ENCODE measurements around the gene RFTN2. TPM values are rescaled to one million over a fixed set of nuclear protein-coding genes. Genes with fewer than 3 reads are reported as not detected.

RFTN2 gene
- total and polyA plus RNA-seq, 2 experiments from 2014 or later, result 1.6 to 2.2 TPM

GRCh38 chr2:197669077-197669476 is 6.3 kb downstream of the RFTN2 start:
- Histone ChIP-seq H3K27me3 (replicated peaks; ENCODE audit: insufficient read depth) (no peaks in the 10 kb centered on the region), H3F3A (ENCODE audit: insufficient read depth) (no peaks in the 10 kb centered on the region; the same call in 1 of the 2 replicates), H3K9me3 (ENCODE audit: low read depth) (no peaks in the 10 kb centered on the region), H3K4me2 (ENCODE audit: unreplicated experiment) (no peak overlapping the region), H2AFZ (no peak overlapping the region), H3K4me3 (no peak overlapping the region), H3K9ac (no peak overlapping the region), H3K4me1 (ENCODE audit: insufficient read depth) (peaks cover 12% of the 10 kb centered on the region), H4K20me1 (ENCODE audit: insufficient read depth) (no peaks in the 10 kb centered on the region), H3K79me2 (ENCODE audit: insufficient read depth) (no peaks in the 10 kb centered on the region), H3K27ac (no peak overlapping the region), H3K36me3 (ENCODE audit: low read depth) (no peaks in the 10 kb centered on the region), H3K9me2 (ENCODE audit: insufficient read depth) (no peaks in the 10 kb centered on the region)
- TF ChIP-seq EZH2phosphoT487 (IDR thresholded peaks at IDR 0.05; ENCODE audit: insufficient read depth, low read depth) (no peak), EZH2 (IDR thresholded peaks at IDR 0.05; ENCODE audit: insufficient read depth, poor library complexity, severe bottlenecking) (no peak)
- in situ Hi-C loops (cut with MboI), result no loop called here
- no peak for DNase-seq

GRCh38 chr2:197668296-197668695 is 7.1 kb downstream of the RFTN2 start:
- Histone ChIP-seq H3K9me2 (ENCODE audit: insufficient read depth) (no peaks in the 10 kb centered on the region), H3K27ac (no peak overlapping the region), H3K4me3 (no peak overlapping the region), H3K4me1 (ENCODE audit: insufficient read depth) (peaks cover 4% of the 10 kb centered on the region), H3K36me3 (ENCODE audit: low read depth) (no peaks in the 10 kb centered on the region), H3K9ac (no peak overlapping the region), H3K27me3 (replicated peaks; ENCODE audit: insufficient read depth) (no peaks in the 10 kb centered on the region), H3F3A (ENCODE audit: insufficient read depth) (no peaks in the 10 kb centered on the region; the same call in 1 of the 2 replicates), H3K9me3 (ENCODE audit: low read depth) (no peaks in the 10 kb centered on the region), H2AFZ (no peak overlapping the region), H3K79me2 (ENCODE audit: insufficient read depth) (no peaks in the 10 kb centered on the region), H3K4me2 (ENCODE audit: unreplicated experiment) (no peak overlapping the region), H4K20me1 (ENCODE audit: insufficient read depth) (no peaks in the 10 kb centered on the region)
- no peak for TF ChIP-seq EZH2phosphoT487 (IDR thresholded peaks at IDR 0.05; ENCODE audit: insufficient read depth, low read depth)
- no peak for TF ChIP-seq EZH2 (IDR thresholded peaks at IDR 0.05; ENCODE audit: insufficient read depth, poor library complexity, severe bottlenecking)
- DNase-seq, result no peak
- 100% methylated on average over 2 to 3 of the region's 3 CpGs for WGBS, 2 experiments (ENCODE audit: low coverage in 1 of 2, low lambda C conversion rate in 2 of 2, missing lambda C conversion rate in 2 of 2)
- in situ Hi-C loops (cut with MboI), result no loop called here

- no peaks in the 10 kb centered on the region for H3K27me3 ChIP-seq (replicated peaks; ENCODE audit: insufficient read depth)
- no peaks in the 10 kb centered on the region for H4K20me1 ChIP-seq (ENCODE audit: insufficient read depth)
- H2AFZ ChIP-seq, result no peak overlapping the region
- in situ Hi-C loops (cut with MboI), result no loop called here
- H3K9me2 ChIP-seq (ENCODE audit: insufficient read depth), result no peaks in the 10 kb centered on the region
- no peaks in the 10 kb centered on the region for H3F3A ChIP-seq (ENCODE audit: insufficient read depth)
- no peak overlapping the region for H3K9ac ChIP-seq
- no peaks in the 10 kb centered on the region for H3K4me1 ChIP-seq (ENCODE audit: insufficient read depth)
- no peak overlapping the region for H3K4me3 ChIP-seq
- TF ChIP-seq EZH2 (IDR thresholded peaks at IDR 0.05; ENCODE audit: insufficient read depth, poor library complexity, severe bottlenecking) (no peak), EZH2phosphoT487 (IDR thresholded peaks at IDR 0.05; ENCODE audit: insufficient read depth, low read depth) (no peak)
- no peak for DNase-seq
- H3K27ac ChIP-seq, result no peak overlapping the region
- H3K36me3 ChIP-seq (ENCODE audit: low read depth), result no peaks in the 10 kb centered on the region
- H3K4me2 ChIP-seq (ENCODE audit: unreplicated experiment), result no peak overlapping the region
- H3K79me2 ChIP-seq (ENCODE audit: insufficient read depth), result no peaks in the 10 kb centered on the region
- H3K9me3 ChIP-seq (ENCODE audit: low read depth), result no peaks in the 10 kb centered on the region
These were observed 9.1 kb downstream of the RFTN2 start for GRCh38 chr2:197666277-197666676.

- WGBS, 2 experiments (ENCODE audit: low coverage in 1 of 2, low lambda C conversion rate in 2 of 2, missing lambda C conversion rate in 2 of 2), result 73 to 82% methylated on average over 3 of the region's 3 CpGs
- H3K36me3 ChIP-seq (ENCODE audit: low read depth), result no peaks in the 10 kb centered on the region
- no peak overlapping the region for H3K9ac ChIP-seq
- in situ Hi-C loops (cut with MboI), result no loop called here
- H3K27me3 ChIP-seq (replicated peaks; ENCODE audit: insufficient read depth), result no peaks in the 10 kb centered on the region
- no peak overlapping the region for H3K4me3 ChIP-seq
- no peak overlapping the region for H2AFZ ChIP-seq
- no peak overlapping the region for H3K4me2 ChIP-seq (ENCODE audit: unreplicated experiment)
- no peaks in the 10 kb centered on the region for H3K9me3 ChIP-seq (ENCODE audit: low read depth)
- H3K27ac ChIP-seq, result no peak overlapping the region
- no peaks in the 10 kb centered on the region for H3K9me2 ChIP-seq (ENCODE audit: insufficient read depth)
- TF ChIP-seq EZH2phosphoT487 (IDR thresholded peaks at IDR 0.05; ENCODE audit: insufficient read depth, low read depth) (no peak), EZH2 (IDR thresholded peaks at IDR 0.05; ENCODE audit: insufficient read depth, poor library complexity, severe bottlenecking) (no peak)
- no peaks in the 10 kb centered on the region for H3K79me2 ChIP-seq (ENCODE audit: insufficient read depth)
- no peaks in the 10 kb centered on the region for H4K20me1 ChIP-seq (ENCODE audit: insufficient read depth)
- H3F3A ChIP-seq (ENCODE audit: insufficient read depth), result no peaks in the 10 kb centered on the region
- DNase-seq, result no peak
- H3K4me1 ChIP-seq (ENCODE audit: insufficient read depth), result no peaks in the 10 kb centered on the region
These were observed 13.8 kb downstream of the RFTN2 start for GRCh38 chr2:197661626-197662025.

- in situ Hi-C loops (cut with MboI), result no loop called here
- Histone ChIP-seq H3K79me2 (ENCODE audit: insufficient read depth) (no peaks in the 10 kb centered on the region), H3K4me3 (no peak overlapping the region), H2AFZ (no peak overlapping the region), H3K4me2 (ENCODE audit: unreplicated experiment) (no peak overlapping the region), H3K9me3 (ENCODE audit: low read depth) (no peaks in the 10 kb centered on the region), H4K20me1 (ENCODE audit: insufficient read depth) (no peaks in the 10 kb centered on the region), H3F3A (ENCODE audit: insufficient read depth) (no peaks in the 10 kb centered on the region), H3K4me1 (ENCODE audit: insufficient read depth) (no peaks in the 10 kb centered on the region), H3K9me2 (ENCODE audit: insufficient read depth) (no peaks in the 10 kb centered on the region), H3K27ac (no peak overlapping the region), H3K36me3 (ENCODE audit: low read depth) (no peaks in the 10 kb centered on the region), H3K9ac (no peak overlapping the region), H3K27me3 (replicated peaks; ENCODE audit: insufficient read depth) (no peaks in the 10 kb centered on the region)
- TF ChIP-seq EZH2 (IDR thresholded peaks at IDR 0.05; ENCODE audit: insufficient read depth, poor library complexity, severe bottlenecking) (no peak), EZH2phosphoT487 (IDR thresholded peaks at IDR 0.05; ENCODE audit: insufficient read depth, low read depth) (no peak)
- no peak for DNase-seq
These were observed 17.8 kb downstream of the RFTN2 start for GRCh38 chr2:197657562-197657961.

Measured in GM23248 (cell line).